Right renal pelvis (tissue), 4 donors: Measurements from ENCODE around the gene ZNF223. TPM values are rescaled to one million over a fixed set of nuclear protein-coding genes. Genes with fewer than 3 reads are reported as not detected.

ENCODE experiments used
- DNase-seq, 4 donors: peaks; one replicate each; pipeline ENCODE4 v3.0.0-alpha.2; 2013; ENCODE audit warnings: low read depth in 4 of 4, low spot score in 3 of 4, missing footprints in 1 of 4
- polyA plus RNA-seq, 4 donors: library from polyadenylated mRNA; unstranded; fragments of 120-200 nt; gene quantifications; one replicate each; pipeline ENCODE4 v1.2.1, GENCODE V29; 2013; ENCODE audit not compliant: insufficient read length in 4 of 4

The ZNF223 gene
- polyA plus RNA-seq, 4 donors: 10.2 to 15.1 (median 12.9) TPM

DNA sequence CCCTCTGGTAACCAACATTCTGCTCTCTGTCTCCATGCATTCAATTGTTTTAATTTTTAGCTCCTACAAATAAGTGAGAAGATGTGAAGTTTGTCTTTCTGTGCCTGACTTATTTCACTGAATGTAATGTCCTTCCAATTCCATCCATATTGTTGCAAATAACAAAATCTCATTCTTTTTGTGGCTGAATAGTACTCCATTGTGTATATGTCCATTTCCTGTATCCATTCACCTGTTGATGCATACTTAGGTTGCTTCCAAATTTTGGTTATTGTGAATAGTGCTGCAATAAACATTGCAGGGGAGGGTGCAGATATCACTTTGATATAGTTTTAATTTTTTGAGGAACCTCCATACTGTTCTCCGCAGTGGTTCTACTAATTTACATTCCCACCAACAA lies 17.6 kb downstream of the ZNF223 start:
- DNase-seq: no peak

DNA sequence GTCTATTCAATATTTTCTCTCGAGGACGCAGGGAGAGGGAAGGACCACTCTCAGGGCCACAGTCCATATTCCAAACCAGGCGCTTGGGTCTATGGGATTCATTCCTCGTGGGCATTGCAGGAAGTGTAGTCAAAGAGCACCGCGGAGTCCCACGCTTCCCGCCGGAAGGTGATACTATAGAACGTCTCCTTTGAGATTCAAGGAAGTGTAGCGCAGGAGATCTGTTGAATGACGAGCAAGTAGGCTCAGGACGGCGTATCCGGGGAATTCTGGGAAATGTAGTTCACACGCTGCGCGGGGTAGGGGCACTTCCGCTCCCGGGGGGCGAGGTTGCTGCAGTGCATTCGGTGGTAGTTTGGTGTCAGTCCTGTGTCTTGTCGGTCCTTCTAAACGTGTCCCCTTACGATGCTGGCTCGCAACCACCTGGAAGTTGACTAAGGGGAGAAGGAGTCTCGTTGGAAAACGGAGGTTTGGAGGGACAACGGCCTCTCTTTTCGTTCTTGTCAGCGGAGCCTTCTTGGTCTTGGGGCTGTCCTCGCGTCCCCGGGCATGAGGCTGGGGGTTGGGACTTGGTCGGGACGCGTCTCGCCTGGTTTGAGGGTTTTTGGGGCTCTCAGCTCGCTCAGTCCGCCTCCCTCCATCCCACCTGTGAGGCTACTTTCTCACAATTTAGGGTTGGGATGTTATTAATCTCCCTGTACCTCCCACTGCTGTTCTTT lies 20.1 kb downstream of the ZNF223 start, which contains the start of gene ZNF284:
Gene ZNF284, plus strand, starts transcription at position 336 of the 719 bp plus-strand sequence. CDS start 4,231 bp downstream, outside the sequence.
- DNase-seq: peak; percentile 84 to 90 (median 87)

DNA sequence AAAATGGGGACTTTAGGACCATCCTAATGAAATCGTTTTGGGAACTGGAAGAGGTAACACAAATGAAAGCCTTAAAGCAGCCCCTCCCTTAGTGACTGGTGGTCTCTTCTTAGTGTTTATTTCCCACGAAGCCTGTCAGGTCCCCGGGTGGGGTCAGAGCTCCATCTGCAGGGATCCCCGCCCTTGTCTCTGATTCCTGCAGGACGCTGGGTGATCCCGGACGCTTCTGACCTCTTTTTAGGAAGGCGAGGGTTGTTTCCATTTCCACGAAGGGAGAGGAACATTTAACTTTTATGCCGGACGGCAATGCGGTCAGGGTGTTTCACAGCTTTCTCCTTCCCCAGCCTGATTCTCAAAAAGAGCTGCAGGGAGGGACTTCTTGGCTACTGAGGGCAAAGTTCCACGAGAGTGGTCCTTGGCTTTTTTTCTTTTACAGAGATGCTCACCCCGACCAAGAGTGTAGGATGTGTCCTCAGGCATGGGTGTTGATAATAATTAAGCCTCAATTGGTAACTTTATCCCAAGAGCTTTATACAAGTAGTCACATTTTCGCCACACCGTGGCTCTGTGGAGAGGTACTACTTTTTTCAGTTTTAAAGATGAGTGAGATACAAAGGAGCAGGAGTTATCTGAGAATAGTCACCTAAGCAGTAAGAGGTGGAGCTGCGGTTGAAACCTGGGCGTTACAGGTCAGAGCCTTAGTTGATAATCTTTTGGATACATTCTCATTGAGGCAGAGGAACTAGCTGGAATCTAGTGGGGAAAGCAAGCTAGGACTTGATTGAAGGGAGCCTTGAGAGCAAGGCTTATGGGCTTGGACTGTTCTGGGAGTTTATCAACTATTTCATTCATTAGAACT lies 20.9 kb downstream of the ZNF223 start:
- no peak for DNase-seq

DNA sequence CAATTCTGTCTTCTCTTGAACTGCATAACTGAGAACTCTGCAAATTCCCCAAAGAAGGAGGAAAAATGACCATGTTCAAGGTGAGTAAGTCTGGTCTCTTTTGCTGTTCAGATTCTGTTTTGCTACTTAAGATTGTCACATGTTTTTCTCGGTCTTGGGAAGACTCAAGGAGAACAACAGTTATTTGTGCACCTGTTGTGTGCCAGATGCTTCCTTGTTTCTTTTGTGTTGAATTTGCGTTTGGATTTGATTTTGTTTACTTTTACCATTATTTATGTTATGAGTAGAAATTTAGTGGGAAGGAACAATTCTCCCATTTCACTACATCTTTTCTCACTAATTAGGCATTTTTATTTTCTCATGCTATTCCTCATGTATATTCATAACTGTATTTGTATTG lies 24.5 kb downstream of the ZNF223 start:
- no peak for DNase-seq

DNA sequence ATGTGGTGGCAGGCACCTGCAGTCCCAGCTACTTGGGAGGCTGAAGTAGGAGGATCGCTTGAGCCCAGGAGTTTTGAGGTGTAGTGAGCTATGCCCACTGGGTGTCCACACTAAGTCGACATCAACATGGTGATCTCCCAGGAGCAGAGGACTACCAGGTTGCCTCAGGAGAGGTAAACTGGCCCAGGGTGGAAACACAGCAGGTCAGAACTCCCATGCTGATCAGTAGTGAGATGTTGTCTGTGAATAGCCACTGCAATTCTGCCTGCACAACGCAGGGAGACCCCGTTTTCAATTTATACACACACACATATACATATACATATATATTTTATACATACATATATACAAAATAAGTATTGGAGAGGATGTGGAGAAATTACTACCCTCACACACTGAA lies 40.3 kb downstream of the ZNF223 start:
- DNase-seq: no peak

DNA sequence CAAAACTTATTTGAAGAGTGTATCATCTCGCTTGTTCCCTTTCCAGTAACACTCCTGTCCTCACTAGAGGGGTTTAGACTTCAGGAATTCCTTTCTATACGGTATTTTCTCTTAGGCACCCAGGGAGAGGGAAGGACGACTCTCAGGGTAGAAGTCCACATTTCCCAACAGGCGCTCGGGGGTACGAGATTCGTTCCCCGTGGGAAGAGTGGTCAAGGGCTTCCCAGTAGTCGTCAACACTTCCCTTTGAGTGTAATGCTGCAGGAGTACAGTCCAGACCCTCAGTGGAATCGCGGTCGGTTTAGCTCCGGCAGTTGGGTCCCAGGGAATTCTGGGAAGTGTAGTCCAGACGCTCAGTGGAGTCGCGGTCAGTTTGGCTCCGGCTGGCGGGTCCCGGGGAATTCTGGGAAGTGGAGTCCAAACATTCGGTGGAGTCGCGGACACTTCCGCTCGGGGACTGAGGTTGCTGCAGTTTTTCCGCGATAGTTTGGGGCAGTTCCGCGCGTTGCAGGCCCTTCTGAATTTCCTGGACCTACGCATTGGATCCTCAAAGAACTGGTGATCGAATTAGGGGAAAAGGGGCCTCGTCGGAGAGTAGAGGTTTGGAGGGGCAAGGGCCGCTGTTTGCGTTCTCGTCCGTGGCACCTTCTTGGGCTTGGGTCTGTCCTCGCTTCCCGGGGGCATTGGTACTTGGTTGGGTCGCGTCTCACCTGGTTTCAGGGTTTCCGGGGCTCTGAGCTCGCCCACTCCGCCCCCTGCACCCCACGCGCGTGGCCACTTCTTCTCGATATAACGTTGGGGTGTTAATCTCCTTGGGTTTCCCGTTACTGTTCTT lies 42.3 kb downstream of the ZNF223 start, which contains the start of gene ZNF224:
Gene ZNF224, plus strand, starts transcription at position 431 of the 835 bp plus-strand sequence. CDS start 3,513 bp downstream, outside the sequence.
- DNase-seq: peak; percentile 88 to 94 (median 90)

DNA sequence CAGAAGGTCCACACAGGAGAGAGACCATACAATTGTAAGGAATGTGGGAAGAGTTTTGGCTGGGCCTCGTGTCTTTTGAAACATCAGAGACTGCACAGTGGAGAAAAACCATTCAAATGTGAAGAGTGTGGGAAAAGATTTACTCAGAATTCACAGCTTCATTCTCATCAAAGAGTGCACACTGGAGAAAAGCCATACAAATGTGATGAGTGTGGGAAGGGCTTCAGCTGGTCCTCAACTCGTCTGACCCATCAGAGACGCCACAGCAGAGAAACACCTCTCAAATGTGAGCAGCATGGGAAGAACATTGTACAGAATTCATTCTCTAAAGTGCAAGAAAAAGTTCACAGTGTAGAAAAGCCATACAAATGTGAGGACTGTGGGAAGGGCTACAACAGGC lies 55.9 kb downstream of the ZNF223 start:
- no peak for DNase-seq

DNA sequence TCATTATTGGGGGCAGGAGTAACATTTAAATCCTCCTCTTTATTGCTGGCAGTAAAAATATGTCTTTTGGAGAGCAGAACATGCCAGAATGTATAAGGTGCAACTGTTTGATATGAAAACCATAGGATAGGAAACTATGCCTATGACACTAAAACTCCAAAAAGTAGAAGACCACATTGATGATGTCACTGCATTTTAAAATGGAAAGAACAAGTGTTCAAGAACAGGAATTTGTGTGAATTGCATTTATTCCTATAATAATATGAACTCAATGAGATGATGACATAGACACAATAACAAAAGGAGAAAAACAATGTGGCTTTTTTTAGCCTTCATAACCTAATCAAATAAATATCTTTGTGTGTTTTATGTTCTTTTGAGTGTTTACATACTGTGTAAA lies 57.6 kb downstream of the ZNF223 start:
- DNase-seq: no peak

DNA sequence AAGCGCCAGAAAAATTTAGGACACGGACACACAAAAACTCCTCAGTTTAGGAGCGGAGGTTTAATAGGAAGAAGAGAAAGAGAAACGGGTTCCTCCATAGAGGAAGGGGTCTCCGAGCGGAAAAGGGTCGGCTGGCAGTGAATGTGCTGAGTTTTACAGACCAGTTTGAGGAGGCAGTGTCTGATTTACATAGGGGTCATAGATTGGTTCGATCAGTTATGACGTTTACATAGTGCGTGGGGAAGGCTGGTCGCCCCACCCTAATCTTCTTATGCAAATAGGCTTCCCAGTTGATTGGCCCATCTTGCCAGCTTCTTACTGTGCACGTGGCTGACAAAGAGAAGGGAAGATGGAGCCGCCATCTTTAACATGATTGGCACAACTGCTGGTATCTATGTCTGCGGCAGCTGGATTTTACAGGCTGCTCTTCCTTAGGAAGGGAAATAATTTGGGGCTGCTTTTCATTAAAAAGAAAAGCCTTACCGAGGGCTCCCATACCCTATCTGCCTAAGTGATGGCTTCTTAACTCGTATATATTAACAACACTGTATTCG lies 60.2 kb downstream of the ZNF223 start:
- DNase-seq: no peak

DNA sequence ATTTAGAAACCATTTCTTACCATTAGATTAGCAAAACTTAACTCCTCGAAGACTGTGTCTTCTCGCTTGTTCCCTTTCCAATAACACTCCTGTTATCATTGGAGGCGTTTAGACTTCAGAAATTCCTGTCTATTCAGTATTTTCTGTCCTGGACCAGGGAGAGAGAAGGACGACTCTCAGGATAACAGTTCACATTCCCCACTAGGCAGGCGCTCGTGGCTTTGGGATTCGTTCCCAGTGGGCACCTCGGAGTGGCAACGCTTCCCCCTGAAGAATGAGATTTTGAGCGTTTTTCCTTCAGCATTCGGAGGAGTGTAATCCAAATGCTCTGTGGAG lies 60.9 kb downstream of the ZNF223 start:
- DNase-seq: no peak

DNA sequence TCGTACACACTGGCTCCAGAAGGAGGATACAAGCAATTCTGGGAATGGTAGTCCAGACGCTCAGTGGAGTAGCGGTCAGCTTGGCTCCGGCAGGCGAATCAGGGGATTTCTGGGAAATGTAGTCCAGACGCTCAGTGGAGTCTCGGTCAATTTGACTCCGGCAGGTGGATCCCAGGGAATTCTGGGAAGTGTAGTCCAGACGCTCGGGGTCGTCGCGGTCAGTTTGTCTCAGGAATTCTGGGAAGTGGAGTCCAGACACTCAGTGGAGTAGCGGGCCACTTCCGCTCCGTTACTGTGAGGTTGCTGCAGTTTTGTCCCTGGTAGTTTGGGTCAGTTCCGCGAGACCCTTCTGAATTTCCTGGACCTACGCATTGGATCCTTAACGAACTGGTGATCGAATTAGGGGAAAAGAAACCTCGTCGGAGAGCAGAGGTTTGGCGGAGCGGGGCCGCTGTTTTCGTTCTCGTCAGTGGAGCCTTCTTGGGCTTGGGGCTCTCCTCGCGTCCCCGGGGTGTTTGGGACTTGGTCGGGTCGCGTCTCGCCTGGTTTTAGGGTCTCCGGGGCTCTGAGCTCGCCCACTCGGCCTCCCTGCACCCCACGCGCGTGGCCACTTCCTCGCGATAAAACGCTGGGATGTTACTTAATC lies 61.4 kb downstream of the ZNF223 start, which contains the start of gene ZNF225:
Gene ZNF225, plus strand, starts transcription at position 262 of the 646 bp plus-strand sequence. CDS start 2,429 bp downstream, outside the sequence.
- peak; percentile 97 to 99 (median 99) for DNase-seq

DNA sequence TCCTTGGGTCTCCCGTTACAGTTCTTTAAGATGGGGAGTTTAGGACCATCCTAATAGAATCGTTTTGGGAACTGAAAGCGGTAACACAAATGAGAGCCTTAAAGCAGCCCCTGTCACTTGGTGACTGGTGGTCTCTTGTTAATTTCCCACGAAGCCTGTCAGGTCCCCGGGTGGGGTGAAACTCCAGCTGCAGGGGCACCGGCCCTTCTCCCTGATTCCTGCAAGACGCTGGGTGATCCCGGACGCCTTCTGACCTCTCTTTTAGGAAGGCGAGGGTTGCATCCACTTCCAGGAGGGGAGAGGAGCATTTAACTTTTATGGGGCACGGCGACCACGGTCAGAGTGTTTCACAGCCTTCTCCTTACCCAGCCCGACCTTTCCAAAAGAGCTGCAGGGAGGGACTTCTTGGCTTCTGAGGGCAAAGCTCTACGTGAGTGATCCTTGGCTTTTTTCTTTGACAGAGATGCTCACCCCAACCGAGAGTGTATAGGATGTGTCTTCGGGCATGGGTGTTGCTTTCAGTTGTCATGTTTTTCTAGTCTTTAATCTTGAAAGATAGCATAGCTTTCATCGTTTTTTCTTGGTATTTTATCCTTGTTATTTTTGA lies 62.1 kb downstream of the ZNF223 start:
- DNase-seq: no peak

Other genes starting within 250 kb of the ZNF223 start
- under 1 TPM; 0.14 to 0.37 (median 0.31) TPM for gene LYPD5, start 249.6 kb upstream of the ZNF223 start, polyA plus RNA-seq
- 10 to 100 TPM in 3 of 4 donors, 1 to 10 TPM in 1; 9.7 to 16.1 (median 15.0) TPM for gene ZNF283, start 224.7 kb upstream of the ZNF223 start, polyA plus RNA-seq
- gene ZNF404, start 168.1 kb upstream of the ZNF223 start, polyA plus RNA-seq: 10 to 100 TPM in 3 of 4 donors, 1 to 10 TPM in 1; 8.1 to 15.2 (median 13.3) TPM
- gene ZNF45, start 116.8 kb upstream of the ZNF223 start, polyA plus RNA-seq: 10 to 100 TPM; 24.0 to 31.1 (median 28.2) TPM
- gene ZNF221, start 100.8 kb upstream of the ZNF223 start, polyA plus RNA-seq: 1 to 10 TPM; 4.6 to 6.8 (median 5.4) TPM
- gene ZNF155, start 67.8 kb upstream of the ZNF223 start, polyA plus RNA-seq: 10 to 100 TPM; 12.3 to 17.4 (median 15.6) TPM
- gene ZNF230, start 49.1 kb upstream of the ZNF223 start, polyA plus RNA-seq: 1 to 10 TPM; 5.1 to 8.0 (median 7.3) TPM
- 10 to 100 TPM in 2 of 4 donors, 1 to 10 TPM in 2; 8.4 to 12.3 (median 10.1) TPM for gene ZNF222, start 26.7 kb upstream of the ZNF223 start, polyA plus RNA-seq
- gene ZNF284, start 20.1 kb downstream of the ZNF223 start, polyA plus RNA-seq: 1 to 10 TPM; 3.5 to 4.9 (median 3.6) TPM
- gene ZNF224, start 42.3 kb downstream of the ZNF223 start, polyA plus RNA-seq: 10 to 100 TPM; 23.4 to 37.9 (median 27.1) TPM
- 10 to 100 TPM in 3 of 4 donors, 1 to 10 TPM in 1; 7.7 to 12.0 (median 10.1) TPM for gene ZNF225, start 61.4 kb downstream of the ZNF223 start, polyA plus RNA-seq
- 10 to 100 TPM; 10.1 to 16.5 (median 12.3) TPM for gene ZNF234, start 89.5 kb downstream of the ZNF223 start, polyA plus RNA-seq
- gene ZNF226, start 113.1 kb downstream of the ZNF223 start, polyA plus RNA-seq: 10 to 100 TPM; 21.3 to 32.1 (median 28.7) TPM
- gene ZNF227, start 160.5 kb downstream of the ZNF223 start, polyA plus RNA-seq: 10 to 100 TPM; 24.4 to 30.1 (median 28.9) TPM
- 1 to 10 TPM; 5.0 to 7.5 (median 6.7) TPM for gene ZNF233, start 207.8 kb downstream of the ZNF223 start, polyA plus RNA-seq